HG02885 (cell line): Measurements from ENCODE around the gene PLEKHH3.
"Not testable (repeated sequence)": the region's sequence is repeated elsewhere in the genome, so short reads cannot be mapped to it uniquely, and the experiment has no call there.

Experiments used
- ATAC-seq: cut with Tn5 transposase; IDR thresholded peaks from one replicate; pipeline ENCODE4 v1.9.1; 2021; ENCODE audit warnings: mild to moderate bottlenecking; ENCODE audit not compliant: unreplicated experiment, poor library complexity

PLEKHH3 gene

DNA sequence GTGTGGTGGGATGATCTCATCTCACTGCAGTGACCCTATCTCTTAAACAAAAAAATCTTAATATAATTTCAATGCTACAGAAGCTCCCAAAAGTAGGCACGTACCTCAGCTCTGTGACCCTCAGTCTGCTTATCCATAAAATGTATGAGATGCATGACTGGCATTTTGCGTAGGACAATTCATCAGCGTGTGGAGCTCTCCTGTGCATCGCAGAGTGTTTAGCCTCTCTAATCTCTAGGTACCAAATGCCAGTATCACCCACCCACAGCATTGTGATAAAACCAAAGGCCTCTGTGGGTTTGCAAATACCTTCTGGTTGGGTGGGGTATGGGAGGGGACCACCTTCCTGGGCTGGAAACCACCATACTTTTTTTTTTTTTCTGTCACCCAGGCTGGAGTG lies 36.7 kb downstream of the PLEKHH3 start:
- no peak for ATAC-seq

GRCh38 chr17:42639525-42640113 lies 37.2 kb downstream of the PLEKHH3 start:
- no peak for ATAC-seq

GRCh38 chr17:42632949-42633444 lies 43.8 kb downstream of the PLEKHH3 start:
- ATAC-seq: no peak

DNA sequence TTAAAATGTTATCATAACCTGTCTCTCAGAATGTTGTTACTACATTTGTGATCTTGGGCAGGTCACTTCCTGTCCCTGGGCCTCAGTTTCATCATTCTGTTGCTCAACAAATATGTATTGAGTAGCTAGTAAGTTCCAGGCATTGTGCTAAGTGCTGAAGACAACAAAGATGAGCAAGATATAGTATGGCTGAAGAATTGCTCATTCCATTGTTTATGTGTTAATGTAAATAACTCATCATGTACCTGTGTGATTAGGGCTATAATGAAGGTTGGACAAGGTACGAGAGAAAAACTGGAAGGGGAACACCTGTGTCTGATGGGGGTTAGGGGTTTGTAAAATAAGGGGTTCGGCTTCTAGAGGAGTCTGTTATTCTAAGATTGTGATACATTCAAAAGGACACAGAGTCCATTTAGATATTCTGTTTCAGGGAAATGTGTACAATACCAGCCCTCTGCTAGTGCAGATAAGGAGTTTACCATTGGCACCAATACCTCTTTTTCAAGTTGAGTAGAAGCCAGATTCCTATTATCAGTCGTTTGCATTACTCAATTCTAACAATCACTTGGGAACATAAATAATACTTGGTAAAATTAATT lies 47.3 kb downstream of the PLEKHH3 start:
- no peak for ATAC-seq

- ATAC-seq: not testable (repeated sequence)
Measured at GRCh38 chr17:42627032-42627764, 49.6 kb downstream of the PLEKHH3 start.

GRCh38 chr17:42623732-42624596 lies 52.8 kb downstream of the PLEKHH3 start:
- no peak for ATAC-seq

DNA sequence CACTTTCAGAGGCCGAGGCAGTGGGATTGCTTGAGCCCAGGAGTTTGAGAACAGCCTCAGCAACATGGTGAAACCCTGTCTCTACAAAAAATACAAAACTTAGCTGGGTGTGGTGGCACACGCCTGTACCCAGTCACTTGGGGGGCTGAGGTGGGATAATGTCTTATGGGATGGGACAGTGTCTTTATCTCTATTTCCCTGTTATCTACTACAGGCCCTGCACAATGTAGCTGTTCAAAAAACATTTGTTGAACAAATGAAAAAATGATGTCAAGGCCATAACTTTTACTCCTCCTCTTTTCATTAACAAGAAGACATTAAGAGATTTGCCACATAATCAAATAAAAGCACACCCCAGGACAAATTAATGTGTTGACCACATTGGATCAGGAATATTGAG lies 53.5 kb downstream of the PLEKHH3 start:
- no peak for ATAC-seq

- ATAC-seq: not testable (repeated sequence)
Measured at GRCh38 chr17:42621987-42622386, 54.8 kb downstream of the PLEKHH3 start.

DNA sequence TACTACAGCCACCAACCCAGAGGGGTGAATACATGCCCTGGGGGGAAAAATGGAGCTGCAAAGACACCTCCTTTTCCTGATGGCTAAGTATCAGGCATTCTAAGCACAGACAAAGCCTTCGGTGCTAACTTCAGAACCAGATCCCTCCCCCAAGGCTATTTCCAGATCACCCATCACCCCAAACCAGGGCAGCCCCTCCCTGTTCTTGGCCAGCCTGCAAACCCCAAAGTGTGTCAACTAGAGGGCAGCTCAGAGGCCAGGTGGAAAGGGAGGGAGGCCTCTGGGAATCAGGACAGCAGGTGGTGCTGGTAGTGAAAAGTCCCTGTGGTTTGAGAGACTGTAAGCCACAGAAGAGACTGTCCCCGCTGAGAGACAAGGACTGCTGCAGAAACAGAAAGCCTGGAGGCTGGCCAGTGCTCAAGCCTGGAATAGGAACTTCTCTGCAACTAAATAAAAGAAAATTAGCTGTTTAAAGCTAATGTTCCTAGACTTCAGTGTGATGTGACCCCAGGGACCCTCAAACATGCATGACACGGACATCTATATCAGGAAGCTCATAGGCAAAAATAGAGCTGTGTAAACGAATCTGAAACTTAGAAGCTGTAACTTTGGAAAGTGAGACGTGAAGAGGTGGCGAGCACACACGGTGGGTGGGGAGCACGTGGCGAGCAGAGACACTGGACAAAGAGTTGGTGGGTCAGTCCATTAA lies 58.2 kb downstream of the PLEKHH3 start:
- peak; percentile 77 for ATAC-seq

DNA sequence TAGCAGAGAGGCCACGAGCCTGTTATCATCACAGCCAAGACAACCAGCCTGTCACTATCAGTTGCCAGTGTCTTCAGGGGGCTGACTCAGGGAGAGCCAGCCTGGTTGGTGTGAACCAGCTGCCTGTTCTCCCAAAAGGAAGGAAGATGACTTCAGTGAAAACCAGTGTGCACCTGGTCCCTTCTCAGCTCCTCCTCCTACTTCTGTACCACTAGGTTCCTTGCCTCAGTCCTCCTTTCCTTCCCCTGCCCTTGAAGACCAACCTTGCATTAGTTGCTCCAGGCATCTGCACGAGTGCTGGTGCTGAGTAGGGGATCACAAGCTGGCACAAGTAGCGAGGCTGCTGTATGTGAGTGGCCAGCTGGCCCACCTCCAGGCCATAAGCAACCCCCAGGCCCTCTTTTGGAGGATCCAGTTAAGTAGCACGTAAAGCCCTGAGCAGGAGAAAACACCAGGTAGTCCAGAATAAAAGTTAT lies 58.8 kb downstream of the PLEKHH3 start:
- no peak for ATAC-seq
